ENCODE data around the gene PTPRJ. TPM values are rescaled to one million over a fixed set of nuclear protein-coding genes. Genes with fewer than 3 reads are reported as not detected.

The PTPRJ gene
- total and polyA plus RNA-seq, 2 of the 4 experiments (the other 2 are of a cell fraction), result 5.6 to 14.9 TPM

DNA sequence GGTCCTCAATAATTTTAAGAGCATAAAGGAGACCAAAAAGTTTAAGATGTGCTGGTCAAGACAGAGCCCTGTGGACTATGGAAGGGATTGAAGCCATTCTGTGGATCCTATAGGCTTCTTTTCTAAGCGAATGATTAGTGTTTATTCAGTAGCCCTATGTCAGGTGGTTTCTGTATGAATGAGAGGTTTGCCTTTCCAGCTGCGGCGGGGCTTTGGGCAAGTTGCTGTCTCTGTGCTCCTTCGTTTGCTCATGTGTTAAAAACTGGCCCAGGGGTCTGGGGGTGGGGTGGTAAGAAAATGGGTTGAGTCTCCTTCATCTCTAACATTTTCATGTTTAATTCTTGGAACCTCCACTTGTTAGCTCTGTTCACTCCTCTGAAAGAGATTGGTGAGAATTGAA, 105.3 kb downstream of the PTPRJ start:
- dilution Hi-C loops (cut with HindIII; ENCODE audit: low sequenced_read_pairs, unreplicated experiment) (no loop called here), in situ Hi-C loops (cut with MboI; ENCODE audit: low sequenced_read_pairs) (no loop called here), intact Hi-C loops (cut with micrococcal nuclease) (no loop called here)
- no peak overlapping the region for H3K23ac ChIP-seq (ENCODE audit: low read depth, low read length)
- no peaks in the 10 kb centered on the region for H3K27me3 ChIP-seq (ENCODE audit: control insufficient read depth, insufficient read depth, low read length)
- TF ChIP-seq RCOR1 (IDR thresholded peaks at IDR 0.05; ENCODE audit: insufficient replicate concordance, low read length) (no peak), CHD1 (IDR thresholded peaks at IDR 0.05; ENCODE audit: low read depth, low read length) (no peak), MXI1 (IDR thresholded peaks at IDR 0.05; ENCODE audit: borderline replicate concordance, low read depth, low read length) (no peak), NFE2L2 (IDR thresholded peaks at IDR 0.05; ENCODE audit: low read depth, low read length) (no peak), SMC3 (IDR thresholded peaks at IDR 0.05; ENCODE audit: low read depth, low read length) (no peak)
- TF ChIP-seq, protein P1, sequence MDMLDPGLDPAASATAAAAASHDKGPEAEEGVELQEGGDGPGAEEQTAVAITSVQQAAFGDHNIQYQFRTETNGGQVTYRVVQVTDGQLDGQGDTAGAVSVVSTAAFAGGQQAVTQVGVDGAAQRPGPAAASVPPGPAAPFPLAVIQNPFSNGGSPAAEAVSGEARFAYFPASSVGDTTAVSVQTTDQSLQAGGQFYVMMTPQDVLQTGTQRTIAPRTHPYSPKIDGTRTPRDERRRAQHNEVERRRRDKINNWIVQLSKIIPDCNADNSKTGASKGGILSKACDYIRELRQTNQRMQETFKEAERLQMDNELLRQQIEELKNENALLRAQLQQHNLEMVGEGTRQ (IDR thresholded peaks at IDR 0.05; ENCODE audit: low read depth, low read length), result no peak
- TF ChIP-seq, protein P2, sequence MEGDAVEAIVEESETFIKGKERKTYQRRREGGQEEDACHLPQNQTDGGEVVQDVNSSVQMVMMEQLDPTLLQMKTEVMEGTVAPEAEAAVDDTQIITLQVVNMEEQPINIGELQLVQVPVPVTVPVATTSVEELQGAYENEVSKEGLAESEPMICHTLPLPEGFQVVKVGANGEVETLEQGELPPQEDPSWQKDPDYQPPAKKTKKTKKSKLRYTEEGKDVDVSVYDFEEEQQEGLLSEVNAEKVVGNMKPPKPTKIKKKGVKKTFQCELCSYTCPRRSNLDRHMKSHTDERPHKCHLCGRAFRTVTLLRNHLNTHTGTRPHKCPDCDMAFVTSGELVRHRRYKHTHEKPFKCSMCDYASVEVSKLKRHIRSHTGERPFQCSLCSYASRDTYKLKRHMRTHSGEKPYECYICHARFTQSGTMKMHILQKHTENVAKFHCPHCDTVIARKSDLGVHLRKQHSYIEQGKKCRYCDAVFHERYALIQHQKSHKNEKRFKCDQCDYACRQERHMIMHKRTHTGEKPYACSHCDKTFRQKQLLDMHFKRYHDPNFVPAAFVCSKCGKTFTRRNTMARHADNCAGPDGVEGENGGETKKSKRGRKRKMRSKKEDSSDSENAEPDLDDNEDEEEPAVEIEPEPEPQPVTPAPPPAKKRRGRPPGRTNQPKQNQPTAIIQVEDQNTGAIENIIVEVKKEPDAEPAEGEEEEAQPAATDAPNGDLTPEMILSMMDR (conservative IDR thresholded peaks at IDR 0.05; ENCODE audit: low read depth, low read length), result no peak
- no peak overlapping the region for H4K8ac ChIP-seq (ENCODE audit: low read depth in 2 of 2, low read length in 2 of 2)
- peaks cover 48 to 65% of the 10 kb centered on the region in 2 experiments for H3K79me1 ChIP-seq (ENCODE audit: low read depth in 1 of 2, low read length in 2 of 2)
- no peak overlapping the region for H2AK5ac ChIP-seq (ENCODE audit: low read depth, low read length)
- ATAC-seq (ENCODE audit: low read depth) (no peak), DNase-seq (no peak)
- POLR2A ChIA-PET (ENCODE audit: unreplicated experiment), result no interaction called here
- no peak overlapping the region for H3K18ac ChIP-seq (ENCODE audit: low read depth, low read length)
- H4K91ac ChIP-seq (ENCODE audit: insufficient read depth, low read depth, low read length), result no peak overlapping the region
- no peak overlapping the region for H2BK15ac ChIP-seq (ENCODE audit: low read depth, low read length)
- H4K20me1 ChIP-seq (ENCODE audit: insufficient read depth, low read length), result peaks cover 28% of the 10 kb centered on the region
- no peak overlapping the region for H3K4me3 ChIP-seq (ENCODE audit: insufficient read depth, low read depth, low read length)
- no peak overlapping the region for H3K27ac ChIP-seq (ENCODE audit: insufficient read depth, low read length)
- no peak overlapping the region for H2AFZ ChIP-seq (replicated peaks; ENCODE audit: low read length, poor library complexity)
- H3K4me2 ChIP-seq (ENCODE audit: low read depth, low read length), result no peak overlapping the region
- H3K14ac ChIP-seq (replicated peaks; ENCODE audit: low read depth, low read length), result no peak overlapping the region
- peaks cover 14% of the 10 kb centered on the region for H3K9me1 ChIP-seq (ENCODE audit: insufficient read depth, low read length)
- CTCF ChIA-PET, result no interaction called here
- H2BK120ac ChIP-seq (ENCODE audit: low read depth, low read length), result no peak overlapping the region
- no peaks in the 10 kb centered on the region for H3K36me3 ChIP-seq (ENCODE audit: control insufficient read depth, insufficient read depth, low read length)
- no peak overlapping the region for H3K56ac ChIP-seq (ENCODE audit: extremely low read depth, insufficient read depth, low read length)
- H3K4ac ChIP-seq (ENCODE audit: low read depth, low read length), result no peak overlapping the region
- BruUV-seq (replicated peaks), result no TSS peak
- WGBS, 2 experiments (ENCODE audit: extremely low coverage in 2 of 2, insufficient read length in 1 of 2), result no CpG with 5 or more reads among the region's 4 CpGs
- no peaks in the 10 kb centered on the region for H3K9me3 ChIP-seq (ENCODE audit: control insufficient read depth, insufficient read depth, low read length)
- no peak overlapping the region for H2BK5ac ChIP-seq (ENCODE audit: low read depth, low read length, poor library complexity, severe bottlenecking)
- H2BK20ac ChIP-seq (ENCODE audit: low read depth, low read length), result no peak overlapping the region
- no peak overlapping the region for H3K9ac ChIP-seq (ENCODE audit: low read depth, low read length)
- no peak overlapping the region for H2AK9ac ChIP-seq (replicated peaks; ENCODE audit: low read depth, low read length, poor library complexity)
- H3K4me1 ChIP-seq (ENCODE audit: control insufficient read depth, insufficient read depth, low read length), result no peaks in the 10 kb centered on the region; the same call in 1 of the 2 replicates
- no peak overlapping the region for H4K5ac ChIP-seq (ENCODE audit: low read depth, low read length)
